K562 (cell line): ENCODE data around the gene TINCR. TPM values are rescaled to one million over a fixed set of nuclear protein-coding genes. Genes with fewer than 3 reads are reported as not detected.

ENCODE experiments used
- CAMTA2 ChIP-seq: fragments of 250-450 bp; sonication (Bioruptor Pico); conservative IDR thresholded peaks from 2 replicates; pipeline ENCODE4 v1.5.1; 2022
- CBX1 ChIP-seq: sonication (generic); IDR thresholded peaks from 2 replicates; pipeline ENCODE4 v1.6.1; 2016; ENCODE audit warnings: antibody characterized with exemption, low read depth, mild to moderate bottlenecking
- CREB3 ChIP-seq: fragments of 450-650 bp; conservative IDR thresholded peaks from 2 replicates; pipeline ENCODE4 v1.6.1; 2016; ENCODE audit warnings: missing genetic modification characterization, low read depth, mild to moderate bottlenecking, missing compliant biosample characterization, moderate library complexity
- ELF4 ChIP-seq: fragments of 450-650 bp; formaldehyde crosslinking; IDR thresholded peaks from 2 replicates; pipeline ENCODE4 v1.4.0; 2022; ENCODE audit warnings: missing genetic modification characterization
- FOXA1 ChIP-seq: fragments of 450-650 bp; IDR thresholded peaks from 2 replicates; pipeline ENCODE4 v1.6.1; 2016; ENCODE audit warnings: mild to moderate bottlenecking, borderline replicate concordance
- HBP1 ChIP-seq: fragments of 450-650 bp; formaldehyde crosslinking; IDR thresholded peaks from 2 replicates; pipeline ENCODE4 v1.4.0; 2022; ENCODE audit warnings: missing genetic modification characterization
- HDAC1 ChIP-seq, 2 experiments: fragments of 450-650 bp; IDR thresholded peaks; 2 replicates each; pipeline ENCODE4 v1.6.1; 2016 to 2017; ENCODE audit warnings: inconsistent platforms in 1 of 2, mild to moderate bottlenecking in 1 of 2, moderate library complexity in 1 of 2
- HLTF ChIP-seq: fragments of 450-650 bp; IDR thresholded peaks from 2 replicates; pipeline ENCODE4 v1.6.1; 2016
- HNRNPLL ChIP-seq: fragments of 200-400 bp; formaldehyde crosslinking; IDR thresholded peaks from 2 replicates; pipeline ENCODE4 v1.6.1; 2017; ENCODE audit warnings: low read length, low read depth, mild to moderate bottlenecking; ENCODE audit not compliant: poor library complexity, severe bottlenecking
- ID3 ChIP-seq, 2 experiments: fragments of 250-450 bp in 1 of 2; fragments of 450-650 bp in 1 of 2; sonication (Bioruptor Pico) in 1 of 2; IDR thresholded peaks; 2 replicates each; pipeline versions ENCODE4 v1.6.1 to v1.8.0; 2016 to 2021; ENCODE audit warnings: mild to moderate bottlenecking in 2 of 2, moderate library complexity in 2 of 2, missing compliant biosample characterization in 1 of 2, missing genetic modification characterization in 1 of 2
- KAT2B ChIP-seq: IDR thresholded peaks from one replicate; pipeline ENCODE4 v1.6.1; 2012; ENCODE audit warnings: low read depth, mild to moderate bottlenecking, control low read depth, inconsistent platforms, low read length, moderate library complexity
- MEIS2 ChIP-seq: fragments of 450-650 bp; IDR thresholded peaks from 2 replicates; pipeline ENCODE4 v1.6.1; 2014; ENCODE audit warnings: mild to moderate bottlenecking; ENCODE audit not compliant: partially characterized antibody
- MLLT1 ChIP-seq, 2 experiments: fragments of 450-650 bp; IDR thresholded peaks; 2 replicates each; pipeline ENCODE4 v1.6.1; 2016
- NCOA6 ChIP-seq: fragments of 450-650 bp; IDR thresholded peaks from 2 replicates; pipeline ENCODE4 v1.6.1; 2017; ENCODE audit warnings: mild to moderate bottlenecking
- PHF21A ChIP-seq: fragments of 450-650 bp; IDR thresholded peaks from 2 replicates; pipeline ENCODE4 v1.6.1; 2017; ENCODE audit warnings: low read depth, borderline replicate concordance
- RBM15 ChIP-seq: fragments of 200-400 bp; formaldehyde crosslinking; IDR thresholded peaks from 2 replicates; pipeline ENCODE4 v1.6.1; 2018; ENCODE audit warnings: mild to moderate bottlenecking, low read length, moderate library complexity; ENCODE audit not compliant: insufficient read depth
- SIN3B ChIP-seq: fragments of 450-650 bp; IDR thresholded peaks from 2 replicates; pipeline ENCODE4 v1.6.1; 2017; ENCODE audit warnings: low read depth, mild to moderate bottlenecking, moderate library complexity
- SOX6 ChIP-seq: fragments of 450-650 bp; IDR thresholded peaks from 2 replicates; pipeline ENCODE4 v1.6.1; 2014; ENCODE audit warnings: mild to moderate bottlenecking
- THAP7 ChIP-seq: fragments of 250-450 bp; sonication (Bioruptor Pico); IDR thresholded peaks from 2 replicates; pipeline ENCODE4 v1.5.0; 2021
- ZBTB7A ChIP-seq: IDR thresholded peaks from 2 replicates; pipeline ENCODE4 v1.6.1; 2011; ENCODE audit warnings: low read depth, mild to moderate bottlenecking, low read length, moderate library complexity, borderline replicate concordance; ENCODE audit not compliant: control insufficient read depth
- ZNF140 ChIP-seq: fragments of 250-450 bp; sonication (Bioruptor Pico); IDR thresholded peaks from 2 replicates; pipeline ENCODE4 v1.8.0; 2021; ENCODE audit warnings: moderate library complexity, mild to moderate bottlenecking, inconsistent platforms
- ZNF431 ChIP-seq: sonication (generic); formaldehyde crosslinking; IDR thresholded peaks from 2 replicates; pipeline ENCODE4 v1.8.0; 2022; ENCODE audit warnings: mild to moderate bottlenecking, missing genetic modification reagents
- ZNF551 ChIP-seq: fragments of 250-450 bp; sonication (Bioruptor Pico); IDR thresholded peaks from 2 replicates; pipeline ENCODE4 v1.5.0; 2021; ENCODE audit warnings: mild to moderate bottlenecking, moderate library complexity
- ZNF764 ChIP-seq: fragments of 250-450 bp; sonication (Bioruptor Pico); IDR thresholded peaks from 2 replicates; pipeline ENCODE4 v1.4.0; 2020; ENCODE audit warnings: low read depth, mild to moderate bottlenecking, moderate library complexity
- ZNF785 ChIP-seq: fragments of 250-450 bp; sonication (Bioruptor Pico); IDR thresholded peaks from 2 replicates; pipeline ENCODE4 v1.4.0; 2020; ENCODE audit warnings: mild to moderate bottlenecking
- polyA plus RNA-seq, 8 experiments: library from polyadenylated mRNA; depleted of rRNA in 4 of 8; stranded (reverse) in 5 of 8; unstranded in 3 of 8; fragments of >200 nt; fragmentation: Nextera tagmentation in 2 of 8; fragmentation: Illumina TruSeq in 1 of 8; extraction: Ambion mirVana in 2 of 8; extraction: Trizol in 1 of 8; gene quantifications; 2 replicates each; pipeline versions ENCODE4 v1.2.1 to v1.2.3, GENCODE V29; 2011 to 2014; ENCODE audit warnings: inconsistent platforms in 1 of 8, missing spikeins in 1 of 8
- total RNA-seq, 7 experiments: library from RNA; depleted of rRNA in 6 of 7; stranded (reverse); fragments of >200 nt in 6 of 7; fragmentation: Illumina TruSeq in 2 of 7; extraction: Trizol in 2 of 7; gene quantifications; 2 replicates each; pipeline versions ENCODE4 v1.2.1 to v1.2.3, GENCODE V29; 2011 to 2021; ENCODE audit warnings: low replicate concordance in 1 of 7

Gene TINCR
- total and polyA plus RNA-seq, 9 of the 15 experiments (the other 6 are each of a cell fraction or from before 2014, with no cell fraction given): 0.03 to 0.24 (median 0.09) TPM; not detected in 1

- TF ChIP-seq CREB3 (tag) (no peak), KAT2B (no peak), CBX1 (0 out of 2 replicates have a peak, but pooled peaks have one; percentile 31), CAMTA2 (CRISPR knock-in tag) (no peak), PHF21A (no peak), MLLT1 (IDR thresholded peaks at IDR 0.05) (no peak), RBM15 (no peak), FOXA1 (no peak), ZNF551 (CRISPR knock-in tag) (no peak), ZNF431 (no peak), ZNF140 (CRISPR knock-in tag) (no peak), ZNF785 (CRISPR knock-in tag) (no peak), ELF4 (no peak), SOX6 (no peak), THAP7 (CRISPR knock-in tag) (no peak), NCOA6 (no peak), ZBTB7A (peak; percentile 81; the same call in 1 of the 2 replicates), HNRNPLL (no peak), MEIS2 (no peak), ZNF764 (no peak), SIN3B (no peak), ID3 (CRISPR knock-in tag; IDR thresholded peaks at IDR 0.05) (no peak), ID3 (tag; IDR thresholded peaks at IDR 0.05) (no peak), HLTF (no peak), HBP1 (CRISPR knock-in tag) (no peak), HDAC1 (IDR thresholded peaks at IDR 0.05) (no peak)
Measured at GRCh38 chr19:5585461-5586299, 17.9 kb upstream of the TINCR start (continued).
